ENCODE data around the gene SRP14.
A peak's percentile ranks its signal among the peaks of the same experiment; 100 is the strongest.

Gene SRP14

DNA sequence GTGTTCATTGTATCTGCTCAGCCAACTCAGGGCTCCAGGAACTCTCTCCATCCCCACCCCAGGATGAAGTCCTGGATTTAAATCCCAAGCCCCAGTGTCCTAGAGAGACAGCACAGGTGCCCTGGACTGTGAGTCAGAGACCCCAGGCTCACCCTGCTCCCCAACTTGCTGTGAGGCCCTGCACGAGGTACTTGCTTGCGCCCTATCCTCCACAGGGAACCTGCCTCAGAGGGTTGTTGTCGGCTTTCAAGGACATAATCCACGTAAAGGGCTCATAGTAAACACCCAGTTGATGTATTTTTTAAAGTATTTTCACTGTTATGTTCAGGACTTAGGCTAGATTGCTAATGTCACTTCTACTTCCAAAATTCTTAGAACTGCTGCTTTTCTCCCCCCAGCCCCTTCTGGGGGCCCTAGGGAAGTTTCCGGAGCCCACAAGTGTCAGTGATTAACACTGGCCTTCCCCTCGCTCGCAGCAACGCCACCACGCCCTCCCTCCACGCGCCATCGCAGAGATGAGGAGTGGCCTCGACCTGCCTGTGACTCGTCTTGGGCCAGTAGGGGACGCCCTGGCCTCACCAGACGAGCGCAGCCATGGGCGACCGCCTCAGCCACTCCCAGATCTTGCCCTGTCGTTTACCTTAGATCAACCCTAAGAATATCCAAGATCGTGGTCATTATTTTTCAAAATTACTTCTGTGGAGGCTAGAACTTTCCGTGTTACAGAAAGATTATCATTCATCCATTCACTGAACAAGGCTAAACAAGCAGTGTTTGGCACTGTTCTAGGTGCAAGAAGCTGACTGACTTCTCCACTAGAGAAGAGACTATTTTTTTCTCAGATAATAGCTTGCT lies 6.0 kb upstream of the SRP14 start:
- no peak overlapping the region for H2AK5ac ChIP-seq (ENCODE audit: low read depth, low read length)
- peak overlapping the region; percentile 89 for H2AFZ ChIP-seq (ENCODE audit: low read length)
- no peak overlapping the region for H3K18ac ChIP-seq (ENCODE audit: low read length)
- no peaks in the 10 kb centered on the region for H3K9me3 ChIP-seq (replicated peaks in 1 of 2; ENCODE audit: control insufficient read depth in 2 of 2, insufficient read depth in 1 of 2, low read depth in 1 of 2, low read length in 2 of 2)
- no peak overlapping the region for H3K9ac ChIP-seq (ENCODE audit: low read depth, low read length, poor library complexity)
- H3K27me3 ChIP-seq (ENCODE audit: control insufficient read depth in 3 of 3, insufficient read depth in 3 of 3, low read depth in 1 of 3, low read length in 3 of 3) = no peaks in the 10 kb centered on the region
- no peaks in the 10 kb centered on the region for H3K36me3 ChIP-seq (replicated peaks in 1 of 2; ENCODE audit: control insufficient read depth in 2 of 2, insufficient read depth in 2 of 2, low read length in 2 of 2)
- H3K4me3 ChIP-seq (ENCODE audit: low read length in 2 of 2) = no peak overlapping the region
- H2BK15ac ChIP-seq (ENCODE audit: low read length) = no peak overlapping the region
- H2BK12ac ChIP-seq (ENCODE audit: low read length) = no peak overlapping the region
- no peak overlapping the region for H3K23ac ChIP-seq (ENCODE audit: low read depth, low read length, poor library complexity)
- peak overlapping the region; percentile 12 for H3K4me2 ChIP-seq (ENCODE audit: insufficient read depth, low read length, poor library complexity, severe bottlenecking)
- H2BK5ac ChIP-seq (ENCODE audit: low read length) = no peak overlapping the region
- DNase-seq (ENCODE audit: low spot score) = peak; percentile 56
- no peaks in the 10 kb centered on the region for H3K79me1 ChIP-seq (ENCODE audit: low read depth, low read length)
- no peak overlapping the region for H3K4ac ChIP-seq (ENCODE audit: low read length)
- no peak overlapping the region for H3K27ac ChIP-seq (replicated peaks; ENCODE audit: low read length)
- no peak overlapping the region for H4K91ac ChIP-seq (ENCODE audit: low read depth, low read length, poor library complexity)
- H2BK120ac ChIP-seq (ENCODE audit: low read depth, low read length) = no peak overlapping the region
- H4K8ac ChIP-seq (ENCODE audit: low read depth, low read length) = no peak overlapping the region
- peaks cover 3 to 10% of the 10 kb centered on the region in 2 donors for H3K4me1 ChIP-seq (ENCODE audit: control insufficient read depth in 2 of 2, insufficient read depth in 1 of 2, low read depth in 1 of 2, low read length in 2 of 2)
- WGBS, 2 donors (ENCODE audit: extremely low coverage in 2 of 2, insufficient read length in 2 of 2, insufficient replicate concordance in 1 of 2) = no CpG with 5 or more reads among the region's 22 CpGs
- no peak overlapping the region for H3K14ac ChIP-seq (ENCODE audit: low read length)

- DNase-seq (ENCODE audit: low spot score) = no peak
These were observed 5.1 kb upstream of the SRP14 start for GRCh38 chr15:40043927-40044716.

DNA sequence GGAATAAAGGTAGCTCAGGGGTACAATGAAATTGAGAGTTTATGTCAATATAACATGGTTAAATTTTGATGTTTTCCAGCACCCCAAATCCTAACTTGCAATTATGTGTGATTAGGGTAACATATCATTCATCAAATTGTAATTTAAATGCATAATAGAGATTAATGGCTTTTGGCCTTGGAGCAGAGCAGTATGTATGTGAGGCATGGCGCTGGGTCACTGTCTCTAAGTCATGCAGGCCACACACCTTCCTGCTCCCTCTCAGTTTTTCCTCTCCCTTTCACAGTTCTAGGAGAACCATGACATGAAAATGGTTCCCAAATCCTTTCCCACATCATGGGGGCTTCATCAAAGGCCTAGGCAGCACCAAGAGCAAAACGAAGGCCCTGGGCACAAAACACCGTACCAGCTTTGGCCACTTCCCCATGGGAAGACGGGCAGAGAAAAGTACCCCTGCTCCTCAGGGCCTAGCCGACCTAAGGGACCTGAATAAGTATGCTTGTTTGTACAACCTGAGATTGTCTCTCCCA lies 3.9 kb upstream of the SRP14 start:
- H4K8ac ChIP-seq (ENCODE audit: low read depth, low read length) = no peak overlapping the region
- WGBS, 2 donors (ENCODE audit: extremely low coverage in 2 of 2, insufficient read length in 2 of 2, insufficient replicate concordance in 1 of 2) = no CpG with 5 or more reads among the region's 5 CpGs
- H3K4me3 ChIP-seq (ENCODE audit: low read length in 2 of 2) = no peak overlapping the region
- no peaks in the 10 kb centered on the region for H3K9me3 ChIP-seq (replicated peaks in 1 of 2; ENCODE audit: control insufficient read depth in 2 of 2, insufficient read depth in 1 of 2, low read depth in 1 of 2, low read length in 2 of 2)
- no peak overlapping the region for H3K27ac ChIP-seq (replicated peaks; ENCODE audit: low read length)
- no peak overlapping the region for H3K18ac ChIP-seq (ENCODE audit: low read length)
- peaks cover 4 to 12% of the 10 kb centered on the region in 2 donors for H3K4me1 ChIP-seq (ENCODE audit: control insufficient read depth in 2 of 2, insufficient read depth in 1 of 2, low read depth in 1 of 2, low read length in 2 of 2)
- H3K36me3 ChIP-seq (replicated peaks in 1 of 2; ENCODE audit: control insufficient read depth in 2 of 2, insufficient read depth in 2 of 2, low read length in 2 of 2) = peaks cover 0 to 6% of the 10 kb centered on the region in 2 donors
- no peak overlapping the region for H2BK5ac ChIP-seq (ENCODE audit: low read length)
- no peak overlapping the region for H2AK5ac ChIP-seq (ENCODE audit: low read depth, low read length)
- H3K9ac ChIP-seq (ENCODE audit: low read depth, low read length, poor library complexity) = no peak overlapping the region
- no peak overlapping the region for H2AFZ ChIP-seq (ENCODE audit: low read length)
- DNase-seq (ENCODE audit: low spot score) = no peak
- H3K4me2 ChIP-seq (ENCODE audit: insufficient read depth, low read length, poor library complexity, severe bottlenecking) = no peak overlapping the region
- no peak overlapping the region for H2BK15ac ChIP-seq (ENCODE audit: low read length)
- no peak overlapping the region for H3K14ac ChIP-seq (ENCODE audit: low read length)
- H2BK12ac ChIP-seq (ENCODE audit: low read length) = no peak overlapping the region
- no peak overlapping the region for H3K23ac ChIP-seq (ENCODE audit: low read depth, low read length, poor library complexity)
- no peak overlapping the region for H4K91ac ChIP-seq (ENCODE audit: low read depth, low read length, poor library complexity)
- H3K79me1 ChIP-seq (ENCODE audit: low read depth, low read length) = no peaks in the 10 kb centered on the region
- H3K27me3 ChIP-seq (ENCODE audit: control insufficient read depth in 3 of 3, insufficient read depth in 3 of 3, low read depth in 1 of 3, low read length in 3 of 3) = no peaks in the 10 kb centered on the region
- H3K4ac ChIP-seq (ENCODE audit: low read length) = no peak overlapping the region
- H2BK120ac ChIP-seq (ENCODE audit: low read depth, low read length) = no peak overlapping the region

More at GRCh38 chr15:40043927-40044716, 5.1 kb upstream of the SRP14 start:
- no peak overlapping the region for H3K23ac ChIP-seq (ENCODE audit: low read depth, low read length, poor library complexity)
- no peak overlapping the region for H2BK5ac ChIP-seq (ENCODE audit: low read length)
- H3K14ac ChIP-seq (ENCODE audit: low read length) = no peak overlapping the region
- H3K9ac ChIP-seq (ENCODE audit: low read depth, low read length, poor library complexity) = no peak overlapping the region
- no peaks in the 10 kb centered on the region for H3K9me3 ChIP-seq (replicated peaks in 1 of 2; ENCODE audit: control insufficient read depth in 2 of 2, insufficient read depth in 1 of 2, low read depth in 1 of 2, low read length in 2 of 2)
- peaks cover 3 to 11% of the 10 kb centered on the region in 2 donors for H3K4me1 ChIP-seq (ENCODE audit: control insufficient read depth in 2 of 2, insufficient read depth in 1 of 2, low read depth in 1 of 2, low read length in 2 of 2)
- no peak overlapping the region for H2BK12ac ChIP-seq (ENCODE audit: low read length)
- H2AFZ ChIP-seq (ENCODE audit: low read length) = peak overlapping the region; percentile 89
- no peaks in the 10 kb centered on the region for H3K27me3 ChIP-seq (ENCODE audit: control insufficient read depth in 3 of 3, insufficient read depth in 3 of 3, low read depth in 1 of 3, low read length in 3 of 3)
- no peak overlapping the region for H3K27ac ChIP-seq (replicated peaks; ENCODE audit: low read length)
- no peaks in the 10 kb centered on the region for H3K79me1 ChIP-seq (ENCODE audit: low read depth, low read length)
- no peaks in the 10 kb centered on the region for H3K36me3 ChIP-seq (replicated peaks in 1 of 2; ENCODE audit: control insufficient read depth in 2 of 2, insufficient read depth in 2 of 2, low read length in 2 of 2)
- no peak overlapping the region for H2BK120ac ChIP-seq (ENCODE audit: low read depth, low read length)
- H2AK5ac ChIP-seq (ENCODE audit: low read depth, low read length) = no peak overlapping the region
- no peak overlapping the region for H3K4me3 ChIP-seq (ENCODE audit: low read length in 2 of 2)
- no peak overlapping the region for H3K4me2 ChIP-seq (ENCODE audit: insufficient read depth, low read length, poor library complexity, severe bottlenecking)
- no peak overlapping the region for H3K4ac ChIP-seq (ENCODE audit: low read length)
- H4K8ac ChIP-seq (ENCODE audit: low read depth, low read length) = no peak overlapping the region
- H4K91ac ChIP-seq (ENCODE audit: low read depth, low read length, poor library complexity) = no peak overlapping the region
- no peak overlapping the region for H3K18ac ChIP-seq (ENCODE audit: low read length)
- H2BK15ac ChIP-seq (ENCODE audit: low read length) = no peak overlapping the region
- no CpG with 5 or more reads among the region's 10 CpGs for WGBS, 2 donors (ENCODE audit: extremely low coverage in 2 of 2, insufficient read length in 2 of 2, insufficient replicate concordance in 1 of 2)

GRCh38 chr15:40040770-40041169 lies 1.8 kb upstream of the SRP14 start:
- no CpG with 5 or more reads among the region's 3 CpGs for WGBS, 2 donors (ENCODE audit: extremely low coverage in 2 of 2, insufficient read length in 2 of 2, insufficient replicate concordance in 1 of 2)
- no peak overlapping the region for H4K91ac ChIP-seq (ENCODE audit: low read depth, low read length, poor library complexity)

More at GRCh38 chr15:40040770-40041169, 1.8 kb upstream of the SRP14 start:
- H3K36me3 ChIP-seq (replicated peaks in 1 of 2; ENCODE audit: control insufficient read depth in 2 of 2, insufficient read depth in 2 of 2, low read length in 2 of 2) = peaks cover 3 to 26% of the 10 kb centered on the region in 2 donors
- peaks cover 5 to 16% of the 10 kb centered on the region in 2 donors for H3K4me1 ChIP-seq (ENCODE audit: control insufficient read depth in 2 of 2, insufficient read depth in 1 of 2, low read depth in 1 of 2, low read length in 2 of 2)
- H2BK12ac ChIP-seq (ENCODE audit: low read length) = no peak overlapping the region
- H2AFZ ChIP-seq (ENCODE audit: low read length) = no peak overlapping the region
- H4K8ac ChIP-seq (ENCODE audit: low read depth, low read length) = no peak overlapping the region
- H3K79me1 ChIP-seq (ENCODE audit: low read depth, low read length) = no peaks in the 10 kb centered on the region
- no peak overlapping the region for H3K9ac ChIP-seq (ENCODE audit: low read depth, low read length, poor library complexity)
- no peak overlapping the region for H3K4me2 ChIP-seq (ENCODE audit: insufficient read depth, low read length, poor library complexity, severe bottlenecking)
- H3K23ac ChIP-seq (ENCODE audit: low read depth, low read length, poor library complexity) = no peak overlapping the region
- no peaks in the 10 kb centered on the region for H3K27me3 ChIP-seq (ENCODE audit: control insufficient read depth in 3 of 3, insufficient read depth in 3 of 3, low read depth in 1 of 3, low read length in 3 of 3)
- no peak overlapping the region for H3K18ac ChIP-seq (ENCODE audit: low read length)
- H2BK5ac ChIP-seq (ENCODE audit: low read length) = no peak overlapping the region
- no peak overlapping the region for H3K4me3 ChIP-seq (ENCODE audit: low read length in 2 of 2)
- H2BK15ac ChIP-seq (ENCODE audit: low read length) = no peak overlapping the region
- no peak overlapping the region for H2BK120ac ChIP-seq (ENCODE audit: low read depth, low read length)
- DNase-seq (ENCODE audit: low spot score) = no peak
- H3K9me3 ChIP-seq (replicated peaks in 1 of 2; ENCODE audit: control insufficient read depth in 2 of 2, insufficient read depth in 1 of 2, low read depth in 1 of 2, low read length in 2 of 2) = no peaks in the 10 kb centered on the region
- H3K4ac ChIP-seq (ENCODE audit: low read length) = no peak overlapping the region
- H2AK5ac ChIP-seq (ENCODE audit: low read depth, low read length) = no peak overlapping the region
- no peak overlapping the region for H3K14ac ChIP-seq (ENCODE audit: low read length)
- H3K27ac ChIP-seq (replicated peaks; ENCODE audit: low read length) = no peak overlapping the region
